Aorta (tissue), 5 donors: Measurements from ENCODE around the gene TP53I11. TPM values are rescaled to one million over a fixed set of nuclear protein-coding genes. Genes with fewer than 3 reads are reported as not detected.

Experiments used
- ATAC-seq: fragments of 200-7000 bp; cut with Tn5 transposase; one replicate; pipeline ENCODE4 v1.9.1; 2022; ENCODE audit warnings: moderate library complexity; ENCODE audit not compliant: low FRiP score
- DNase-seq, 2 donors: peaks; one replicate each; pipeline ENCODE4 v3.0.0-alpha.2; 2020
- H3K27ac ChIP-seq, 2 donors: one replicate each; pipeline ENCODE4 v1.5.1; 2013; ENCODE audit warnings: low read length in 2 of 2, mild to moderate bottlenecking in 2 of 2, moderate library complexity in 2 of 2, control low read depth in 1 of 2, inconsistent platforms in 1 of 2, low read depth in 1 of 2
- H3K27me3 ChIP-seq, 2 donors: one replicate each; pipeline ENCODE4 v1.6.1; 2013; ENCODE audit warnings: control low read depth in 1 of 2, low read length in 1 of 2, mild to moderate bottlenecking in 1 of 2, moderate library complexity in 1 of 2; ENCODE audit not compliant: insufficient read depth in 2 of 2, control insufficient read depth in 1 of 2
- H3K36me3 ChIP-seq, 2 donors: one replicate each; pipeline ENCODE4 v1.6.1; 2013; ENCODE audit warnings: control low read depth in 1 of 2, low read length in 1 of 2, mild to moderate bottlenecking in 1 of 2; ENCODE audit not compliant: insufficient read depth in 2 of 2, control insufficient read depth in 1 of 2
- H3K4me1 ChIP-seq, 2 donors: one replicate each; pipeline ENCODE4 v1.6.1; 2013; ENCODE audit warnings: low read length in 2 of 2, control low read depth in 1 of 2, mild to moderate bottlenecking in 1 of 2, moderate library complexity in 1 of 2; ENCODE audit not compliant: insufficient read depth in 2 of 2, control insufficient read depth in 1 of 2
- H3K4me3 ChIP-seq, 2 donors: one replicate each; pipeline ENCODE4 v1.5.1; 2013; ENCODE audit warnings: low read length in 2 of 2, control low read depth in 1 of 2, mild to moderate bottlenecking in 1 of 2
- H3K9me3 ChIP-seq: one replicate; pipeline ENCODE4 v1.6.1; 2013; ENCODE audit warnings: mild to moderate bottlenecking, low read length; ENCODE audit not compliant: control insufficient read depth
- WGBS, 2 donors: extraction: QIAGEN DNeasy Blood & Tissue Kit; methylation state at CpG; one replicate each; pipeline ENCODE4 v1.1.7; 2013; 5-methylcytosine and 5-hydroxymethylcytosine counted together
- intact Hi-C, 2 donors: fragments of 100-400 bp; cut with DNase I; formaldehyde crosslinking; loops; one replicate each; pipeline versions ENCODE4 v1.14.2 to v1.15.0; 2022
- polyA plus RNA-seq, 2 donors: library from polyadenylated mRNA; stranded (reverse); fragments of 200-250 nt; gene quantifications; one replicate each; pipeline ENCODE4 v1.2.3, GENCODE V29; 2013
- total RNA-seq, 2 donors: library from RNA; stranded (reverse); fragmentation: NEBNext Ultra II Directional; extraction: Animal tissue kit (Norgen Biotek cat#: 25700); gene quantifications; one replicate each; pipeline ENCODE4 v1.2.1, GENCODE V29; 2021
- donor health status: healthy with polysubstance abuse.
- donor health status: Bipolar disorder and iron deficiency.
- donor health status: DM: no; HTN: no; CAD: no.
- donor health status: DM: no; HTN: no; CAD: no.
- donor health status: DM: yes; HTN: yes; CAD: no.

Gene TP53I11
- total and polyA plus RNA-seq, 4 donors, result 25.9 to 85.6 (median 45.9) TPM

DNA sequence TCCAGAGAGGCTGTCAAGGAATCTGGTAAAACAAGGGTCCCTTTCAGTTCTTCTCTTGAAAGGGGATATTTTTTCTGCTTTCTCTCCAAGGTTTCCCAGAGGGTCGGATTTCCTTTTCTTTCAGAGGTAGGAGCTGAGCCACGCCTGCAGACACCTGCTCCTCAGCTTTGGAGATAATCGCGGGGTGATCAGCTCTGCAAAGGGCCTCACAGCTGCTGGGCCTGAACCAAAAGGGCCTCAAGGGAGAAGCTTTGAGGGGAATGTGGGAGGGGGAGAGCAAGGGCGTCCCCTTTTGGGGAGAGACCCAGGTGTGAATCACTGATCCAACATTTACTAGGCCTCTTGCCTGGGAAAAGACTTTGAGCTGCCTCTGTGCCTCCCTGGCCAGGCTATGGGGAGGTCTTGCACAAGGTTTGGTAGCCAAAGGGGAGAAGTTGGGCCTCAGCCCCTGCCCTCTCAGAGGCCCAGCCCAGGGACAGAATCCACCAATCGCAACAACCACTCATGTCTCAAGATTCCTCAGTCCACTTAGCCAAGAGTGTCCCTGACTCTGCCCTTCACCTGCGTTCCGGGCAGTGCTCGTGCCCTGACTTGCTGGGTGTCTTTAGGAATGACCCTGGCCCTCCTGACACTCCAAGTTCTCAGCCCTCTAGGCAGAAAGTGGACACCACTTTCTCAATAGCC lies 14.0 kb upstream of the TP53I11 start:
- Histone ChIP-seq H3K36me3 (no peaks in the 10 kb centered on the region), H3K4me3 (no peak overlapping the region), H3K27ac (no peak overlapping the region), H3K9me3 (no peaks in the 10 kb centered on the region), H3K4me1 (no peaks in the 10 kb centered on the region), H3K27me3 (no peaks in the 10 kb centered on the region)
- no peak for DNase-seq
- no peak for ATAC-seq
- 82 to 89% methylated on average over 9 of the region's 9 CpGs for WGBS, 2 donors
- intact Hi-C loops, result no loop called here

DNA sequence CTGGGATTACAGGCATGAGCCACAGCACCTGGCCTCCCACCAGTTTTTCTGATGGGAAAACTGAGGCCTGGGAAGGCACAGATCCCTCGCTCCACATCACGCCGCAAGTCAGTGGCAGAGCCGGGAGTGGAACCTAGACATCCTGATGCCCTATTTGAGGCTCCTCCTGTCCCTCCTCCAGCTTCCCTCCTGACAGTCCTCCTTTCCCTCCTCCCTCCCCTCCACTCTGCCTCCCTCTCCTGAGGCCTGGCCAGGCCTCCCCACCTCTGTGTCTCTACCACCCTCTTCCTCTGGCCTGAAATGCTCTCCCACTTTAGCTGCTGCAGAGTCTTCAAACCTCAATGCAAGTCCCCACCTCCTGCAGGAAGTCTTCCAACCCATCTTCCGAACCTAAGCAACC lies 13.3 kb upstream of the TP53I11 start:
- 96 to 97% methylated on average over 5 of the region's 5 CpGs for WGBS, 2 donors
- Histone ChIP-seq H3K4me1 (no peaks in the 10 kb centered on the region), H3K27ac (no peak overlapping the region), H3K9me3 (no peaks in the 10 kb centered on the region), H3K27me3 (no peaks in the 10 kb centered on the region), H3K36me3 (no peaks in the 10 kb centered on the region), H3K4me3 (no peak overlapping the region)
- DNase-seq, result no peak
- intact Hi-C loops, result no loop called here
- no peak for ATAC-seq

DNA sequence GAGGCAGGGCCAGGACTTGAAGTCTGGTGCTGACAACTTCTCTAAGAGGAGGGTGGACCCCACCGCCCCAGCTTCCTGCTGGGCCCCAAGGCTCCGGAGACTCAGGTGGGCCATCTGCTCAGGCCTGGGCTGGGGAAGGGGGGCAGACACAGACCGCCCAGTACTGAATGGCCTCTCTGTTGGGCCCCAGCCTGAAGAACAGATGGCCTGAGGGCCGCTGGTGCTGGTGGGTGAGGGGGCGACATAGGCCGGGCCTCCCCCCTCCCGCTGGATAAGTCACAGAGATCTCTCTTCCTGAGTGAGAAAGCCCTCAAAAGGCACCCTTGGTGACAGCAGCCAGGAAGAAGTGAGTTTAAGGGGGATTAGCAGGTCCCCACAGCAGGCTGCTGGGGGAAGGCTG lies 12.5 kb upstream of the TP53I11 start:
- intact Hi-C loops, result no loop called here
- Histone ChIP-seq H3K36me3 (no peaks in the 10 kb centered on the region), H3K27ac (no peak overlapping the region), H3K27me3 (no peaks in the 10 kb centered on the region), H3K9me3 (no peaks in the 10 kb centered on the region), H3K4me3 (no peak overlapping the region), H3K4me1 (no peaks in the 10 kb centered on the region)
- 91 to 94% methylated on average over 7 of the region's 7 CpGs for WGBS, 2 donors
- DNase-seq (no peak), ATAC-seq (no peak)

DNA sequence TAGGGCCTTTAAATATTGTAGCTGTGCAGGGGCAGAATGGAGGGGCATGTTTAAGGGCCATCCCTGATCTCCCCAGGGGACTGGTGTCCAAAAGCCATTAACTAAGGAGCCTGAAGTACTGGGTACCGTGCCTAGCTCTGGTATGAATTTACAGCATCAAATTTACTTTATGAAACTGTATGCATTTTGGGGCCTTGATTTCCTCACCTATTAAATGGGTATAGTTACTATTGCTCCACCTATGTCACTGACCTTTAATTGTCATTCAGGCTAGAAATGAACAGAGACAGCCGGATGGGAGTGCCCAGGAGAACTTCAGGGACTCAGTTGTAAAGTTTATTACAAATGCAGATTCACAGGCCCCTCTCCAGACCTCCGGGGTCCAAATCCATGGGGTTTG lies 11.8 kb upstream of the TP53I11 start:
- no peaks in the 10 kb centered on the region for H3K36me3 ChIP-seq
- intact Hi-C loops, result no loop called here
- 89 to 94% methylated on average over 3 of the region's 3 CpGs for WGBS, 2 donors
- no peaks in the 10 kb centered on the region for H3K9me3 ChIP-seq
- no peaks in the 10 kb centered on the region for H3K27me3 ChIP-seq
- ATAC-seq (no peak), DNase-seq (no peak)
- H3K27ac ChIP-seq, result no peak overlapping the region
- no peaks in the 10 kb centered on the region for H3K4me1 ChIP-seq
- H3K4me3 ChIP-seq, result no peak overlapping the region

DNA sequence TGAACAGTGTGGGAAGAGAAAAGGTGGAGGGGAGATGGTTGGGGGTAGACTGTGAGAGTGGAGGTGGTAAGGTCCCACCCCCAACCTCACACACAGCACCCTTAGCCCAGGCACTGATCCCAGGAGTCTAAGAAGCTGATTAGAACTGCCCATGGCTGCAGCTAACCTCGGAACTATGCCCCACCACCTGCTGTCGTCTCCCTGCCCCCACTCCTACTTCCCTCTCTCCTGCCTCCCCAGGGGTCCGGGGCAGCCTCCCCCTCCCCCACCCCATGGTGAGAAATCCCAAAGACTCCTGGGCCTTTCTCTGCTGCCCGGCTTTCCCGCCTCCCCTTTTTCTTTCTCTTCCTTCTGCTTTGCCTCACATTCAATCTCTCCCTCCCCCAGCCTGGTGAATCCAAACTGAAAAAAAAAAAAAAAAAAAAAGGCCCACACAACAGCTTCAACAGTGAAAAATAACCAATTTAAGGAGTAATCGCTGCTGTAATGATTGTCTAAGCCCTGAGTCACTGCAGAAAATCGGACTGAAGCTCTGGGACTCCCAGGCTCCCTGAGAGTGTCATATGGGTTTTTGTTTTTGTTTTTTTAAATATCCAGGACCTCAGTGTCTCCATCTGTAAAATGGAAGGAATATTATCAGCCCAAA lies 9.6 kb upstream of the TP53I11 start:
- DNase-seq, result no peak
- Histone ChIP-seq H3K27me3 (no peaks in the 10 kb centered on the region), H3K4me1 (no peaks in the 10 kb centered on the region), H3K9me3 (no peaks in the 10 kb centered on the region), H3K36me3 (no peaks in the 10 kb centered on the region), H3K27ac (no peak overlapping the region), H3K4me3 (no peak overlapping the region)
- intact Hi-C loops, result no loop called here
- WGBS, 2 donors, result 42 to 47% methylated on average over 7 of the region's 7 CpGs
- no peak for ATAC-seq

DNA sequence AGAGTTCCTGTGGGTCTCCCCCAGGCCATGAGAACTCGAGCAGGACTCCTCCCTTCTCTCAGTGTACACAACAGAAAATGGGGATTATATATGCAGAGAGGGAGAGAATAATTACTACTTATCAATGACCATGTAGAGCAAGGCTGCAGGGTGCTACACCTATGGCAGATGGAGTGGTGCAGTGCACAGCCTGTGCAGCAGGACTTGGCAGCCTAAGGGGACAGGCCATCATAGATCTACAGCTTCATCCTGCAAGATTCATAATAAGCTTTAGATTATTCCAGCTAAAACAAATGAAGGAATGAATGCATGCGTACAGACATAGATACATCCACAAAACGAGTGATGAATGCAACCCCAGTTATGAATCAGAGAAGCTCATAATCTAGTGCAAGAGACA lies 8.4 kb upstream of the TP53I11 start:
- DNase-seq, result no peak
- no peaks in the 10 kb centered on the region for H3K4me1 ChIP-seq
- H3K4me3 ChIP-seq, result no peak overlapping the region
- H3K27ac ChIP-seq, result no peak overlapping the region
- intact Hi-C loops, result no loop called here
- no peaks in the 10 kb centered on the region for H3K36me3 ChIP-seq
- H3K27me3 ChIP-seq, result no peaks in the 10 kb centered on the region
- ATAC-seq, result no peak
- H3K9me3 ChIP-seq, result no peaks in the 10 kb centered on the region
- 90 to 91% methylated on average over 3 of the region's 3 CpGs for WGBS, 2 donors

DNA sequence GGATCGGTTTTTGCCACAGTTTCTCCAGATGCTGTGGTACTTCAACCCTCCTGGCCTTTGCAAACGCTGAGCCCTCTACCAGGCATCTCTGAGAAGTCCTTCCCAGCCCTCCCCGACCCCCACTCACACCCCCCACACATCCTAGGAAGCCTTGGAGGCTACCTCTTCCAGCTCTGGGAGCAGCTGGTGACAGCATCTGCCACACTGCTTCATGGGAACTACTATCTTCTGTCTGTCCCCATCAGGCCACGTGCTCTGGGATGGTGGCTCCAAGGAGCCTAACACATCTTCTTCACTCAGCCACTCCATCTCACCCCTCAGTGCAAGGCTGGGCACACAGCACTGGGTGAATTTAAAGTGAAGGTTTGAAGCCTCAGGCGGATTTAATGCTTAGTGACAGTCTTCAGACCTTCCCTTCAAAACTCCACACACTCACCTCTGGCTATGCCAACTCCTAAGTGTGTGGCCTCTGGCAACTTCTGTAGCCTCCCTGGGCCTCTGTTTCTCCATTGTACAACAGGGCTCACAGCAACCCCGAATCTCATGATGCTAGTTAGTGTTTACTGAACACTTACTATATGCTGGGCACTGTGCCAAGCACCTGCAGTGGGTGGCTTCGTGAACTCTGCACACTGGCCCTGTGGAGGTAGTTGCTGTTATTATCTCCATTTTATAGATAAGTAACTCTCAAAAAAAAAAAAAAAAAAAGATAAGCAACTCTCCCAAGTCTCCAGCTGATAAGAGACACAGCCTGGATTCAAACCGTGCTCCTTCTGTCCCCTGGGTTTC lies 7.3 kb upstream of the TP53I11 start:
- WGBS, 2 donors, result 57 to 64% methylated on average over 8 of the region's 8 CpGs
- Histone ChIP-seq H3K4me1 (no peaks in the 10 kb centered on the region), H3K4me3 (no peak overlapping the region), H3K36me3 (no peaks in the 10 kb centered on the region), H3K9me3 (no peaks in the 10 kb centered on the region), H3K27me3 (no peaks in the 10 kb centered on the region), H3K27ac (no peak overlapping the region)
- intact Hi-C loops, result no loop called here
- ATAC-seq (no peak), DNase-seq (no peak)

DNA sequence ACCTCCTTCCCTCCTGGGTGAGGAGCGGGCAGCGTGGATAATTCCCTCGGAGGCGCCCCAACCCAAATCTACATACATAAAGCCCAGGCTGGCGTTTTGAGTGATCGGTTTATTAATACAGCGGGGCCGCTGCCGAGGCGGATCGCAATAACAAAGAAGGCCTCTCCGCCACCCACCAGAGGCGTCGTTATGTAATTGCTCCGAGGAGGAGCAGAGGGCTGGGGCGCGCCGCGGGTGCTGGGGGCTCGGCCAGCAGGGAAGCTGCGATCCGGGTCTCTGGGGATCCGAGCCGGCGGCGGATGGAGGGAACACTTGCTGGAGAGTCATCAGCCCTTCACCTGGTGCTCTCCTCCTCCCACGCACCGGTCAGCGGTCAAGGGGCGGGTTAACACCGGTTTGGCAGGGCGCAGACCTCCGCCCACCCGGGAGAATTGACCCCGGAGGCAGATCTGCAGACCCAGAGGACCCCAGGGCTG lies 6.4 kb upstream of the TP53I11 start:
- Histone ChIP-seq H3K4me3 (no peak overlapping the region), H3K36me3 (no peaks in the 10 kb centered on the region), H3K9me3 (no peaks in the 10 kb centered on the region), H3K27me3 (no peaks in the 10 kb centered on the region), H3K4me1 (no peaks in the 10 kb centered on the region), H3K27ac (no peak overlapping the region)
- DNase-seq (peak in 1 of 2 donors; percentile 44), ATAC-seq (no peak)
- intact Hi-C loops, result no loop called here
- 16 to 17% methylated on average over 35 of the region's 35 CpGs for WGBS, 2 donors
